Activated CD8-positive, alpha-beta memory T cell treated with anti-CD3 and anti-CD28 coated beads, Interleukin-2, amount 50 U/mL, for 24 hours (primary cell): ENCODE measurements around the gene SF3A2.
A peak's percentile ranks its signal among the peaks of the same experiment; 100 is the strongest.

Experiments
- DNase-seq: peaks from one replicate; pipeline ENCODE4 v3.0.0-alpha.2; 2020; ENCODE audit errors: extremely low read depth

The SF3A2 gene

DNA sequence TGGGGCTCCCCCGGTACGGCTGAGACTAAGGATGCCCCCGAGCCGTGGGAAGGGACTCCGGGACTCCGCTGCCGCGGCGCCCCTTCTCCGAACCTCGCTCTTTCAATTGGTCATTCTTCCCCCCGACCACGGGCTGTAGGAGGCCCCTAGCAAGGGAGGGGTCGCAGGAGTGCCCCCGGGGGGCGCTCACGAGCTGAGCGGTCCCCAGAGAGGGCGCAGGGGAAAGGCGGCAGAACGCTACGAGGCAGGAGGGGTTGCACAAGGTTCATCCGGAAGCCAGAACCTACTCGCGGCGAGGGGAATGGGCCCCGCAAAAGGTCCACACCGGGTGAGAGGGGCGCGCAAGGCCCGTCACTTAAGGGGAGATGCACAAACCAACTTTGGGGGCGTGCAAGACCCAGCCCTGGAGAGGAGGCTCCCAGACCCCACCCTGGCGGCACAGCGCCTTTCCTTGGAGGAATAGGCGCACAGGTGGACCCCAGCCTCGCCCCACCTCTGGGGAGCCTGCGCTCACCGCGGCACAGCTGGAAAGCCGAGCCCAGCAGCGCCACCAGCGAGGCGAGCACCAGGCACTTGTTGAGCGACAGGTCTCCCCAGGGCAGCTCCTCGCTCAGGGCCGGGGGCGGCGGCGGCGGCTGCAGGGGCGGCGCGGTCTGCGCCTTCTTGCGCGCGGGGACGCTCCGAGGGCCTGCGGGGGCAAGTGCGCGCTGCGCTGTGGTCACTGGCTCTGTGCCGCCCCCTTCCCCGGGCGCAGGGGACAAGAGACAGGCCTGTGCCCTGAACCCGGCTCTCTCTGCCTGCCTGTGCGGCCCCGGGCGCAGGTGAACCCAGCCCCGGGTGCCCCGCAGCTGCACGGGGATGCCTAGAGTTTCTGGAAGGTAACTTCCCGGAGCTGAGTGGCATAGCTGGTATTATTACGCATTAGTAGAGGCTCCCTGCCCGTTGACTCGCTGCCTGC lies 16.8 kb downstream of the SF3A2 start:
- DNase-seq = no peak

DNA sequence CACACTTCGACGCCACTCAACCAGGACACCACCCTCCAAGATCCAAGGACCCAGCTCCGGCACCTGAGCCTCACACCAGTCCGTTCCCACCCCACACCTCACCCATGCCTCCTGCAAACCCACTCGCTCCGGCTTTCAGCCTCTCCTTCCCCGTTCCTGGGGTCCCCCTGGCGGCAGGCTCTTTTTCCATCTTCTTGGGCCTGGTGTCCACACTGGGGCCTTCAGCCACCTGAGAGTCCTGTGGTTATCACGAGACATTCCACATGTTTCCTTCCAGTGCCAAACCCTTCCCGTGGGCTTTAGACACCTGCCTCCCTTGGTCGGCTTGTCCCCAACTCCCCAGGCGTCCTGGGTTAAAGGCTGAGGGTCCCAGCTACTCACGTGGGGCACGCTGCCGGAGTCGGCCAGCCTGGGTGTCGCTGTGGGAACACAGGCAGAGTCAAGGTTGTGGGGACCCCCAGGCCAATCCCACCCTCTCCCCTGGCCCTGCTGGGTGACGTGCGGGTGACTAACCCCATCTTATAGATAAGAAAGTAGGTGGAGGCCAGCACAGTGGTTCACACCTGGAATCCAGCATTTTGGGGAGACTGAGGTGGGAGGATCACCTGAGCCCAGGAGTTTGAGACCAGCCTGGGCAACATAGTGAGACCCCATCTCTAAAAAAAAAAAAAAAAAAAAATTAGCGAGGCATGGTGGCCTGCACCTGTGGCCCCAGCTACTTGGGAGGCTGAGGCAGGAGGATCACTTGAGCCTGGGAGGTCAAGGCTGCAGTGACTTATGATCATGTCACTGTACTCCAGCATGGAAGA lies 17.6 kb downstream of the SF3A2 start:
- no peak for DNase-seq

DNA sequence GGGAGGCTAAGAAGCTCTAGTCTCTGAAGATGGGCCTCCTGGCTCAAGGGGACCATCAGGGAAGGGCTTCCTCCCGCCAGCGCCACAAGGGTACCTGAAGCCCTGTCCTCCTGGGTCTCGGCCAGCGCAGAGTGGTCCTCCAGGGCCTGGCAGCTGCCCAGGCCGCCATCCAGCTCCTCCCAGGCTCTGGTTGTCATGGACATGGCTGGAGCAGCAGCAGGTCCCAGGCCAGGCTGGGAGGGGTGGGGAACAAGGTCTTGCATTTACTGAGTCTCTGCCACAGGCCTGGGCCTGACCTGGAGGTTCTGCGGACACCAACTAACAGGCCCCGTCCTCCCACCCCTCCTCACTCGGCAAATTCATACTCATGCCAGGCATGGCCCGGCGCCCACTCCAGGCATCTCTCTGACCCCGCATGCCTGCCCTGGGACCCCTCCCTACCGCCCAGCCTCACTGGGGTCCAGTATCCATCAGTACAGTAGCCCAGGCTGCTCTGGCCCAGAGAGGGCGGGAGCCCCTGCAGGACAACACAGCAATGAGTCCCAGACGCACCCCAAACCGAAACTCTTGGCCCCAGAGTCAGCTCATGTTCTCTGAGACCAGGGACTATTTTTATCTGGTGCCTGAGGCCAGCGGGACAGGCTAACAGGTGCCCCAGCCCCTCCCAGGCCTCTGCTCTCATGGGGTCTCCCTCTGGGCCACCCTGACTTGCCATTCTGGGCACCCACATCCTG lies 18.7 kb downstream of the SF3A2 start:
- no peak for DNase-seq

DNA sequence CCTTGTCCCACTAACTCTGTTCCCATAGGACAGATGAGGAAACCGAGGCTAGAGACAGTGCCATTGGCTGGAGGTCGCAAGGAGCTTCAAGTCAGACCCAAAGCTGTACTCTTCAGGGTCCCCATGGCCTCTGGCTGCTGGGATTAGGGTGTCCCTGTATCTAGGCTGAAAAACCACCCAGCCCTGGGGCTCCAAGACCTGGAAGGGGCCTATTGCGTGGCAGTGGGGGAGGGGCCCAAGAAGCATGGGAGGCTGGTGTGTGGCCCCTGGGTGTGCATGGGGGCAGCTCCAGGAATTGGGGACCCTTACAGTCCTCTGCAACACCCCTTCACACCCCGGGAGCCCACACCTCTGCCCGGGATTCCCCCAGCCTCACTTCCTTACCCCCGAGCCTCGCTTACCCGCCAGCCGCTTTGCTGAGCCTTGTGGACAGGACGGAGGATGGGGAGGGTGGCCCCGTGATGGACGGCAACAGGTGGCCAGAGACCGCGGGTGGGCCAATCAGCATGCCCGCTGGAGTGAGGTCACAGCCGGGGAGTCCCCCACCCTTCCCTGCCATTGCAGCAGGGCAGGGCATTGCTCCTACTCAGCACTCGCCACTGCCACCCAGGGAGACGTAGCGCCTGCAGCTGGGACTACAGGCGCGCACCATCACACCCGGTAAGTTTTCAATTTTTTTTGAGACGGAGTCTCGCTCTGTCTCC lies 19.5 kb downstream of the SF3A2 start, which contains the start of gene JSRP1:
Gene JSRP1, minus strand, starts transcription at position 436 of the 704 bp plus-strand sequence. CDS start 1,103 bp downstream, outside the sequence.
- DNase-seq = no peak

DNA sequence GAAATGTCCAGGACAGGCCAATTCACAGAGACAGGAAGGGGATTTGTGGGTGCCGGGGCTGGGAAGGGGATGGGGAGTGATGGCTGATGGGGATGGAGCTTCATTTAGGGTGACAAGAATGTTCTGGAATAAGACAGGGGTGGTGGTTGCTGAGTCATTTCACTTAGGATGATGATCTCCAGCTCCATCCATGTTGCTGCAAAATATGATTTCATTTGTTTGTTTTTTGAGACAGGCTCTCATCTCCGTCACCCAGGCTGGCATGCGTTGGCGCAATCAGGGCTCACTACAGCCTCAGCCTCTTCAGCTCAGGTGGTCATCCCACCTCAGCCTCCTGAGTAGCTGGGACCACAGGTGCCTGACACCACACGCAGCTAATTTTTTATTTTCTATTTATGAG lies 22.7 kb downstream of the SF3A2 start:
- DNase-seq = no peak

DNA sequence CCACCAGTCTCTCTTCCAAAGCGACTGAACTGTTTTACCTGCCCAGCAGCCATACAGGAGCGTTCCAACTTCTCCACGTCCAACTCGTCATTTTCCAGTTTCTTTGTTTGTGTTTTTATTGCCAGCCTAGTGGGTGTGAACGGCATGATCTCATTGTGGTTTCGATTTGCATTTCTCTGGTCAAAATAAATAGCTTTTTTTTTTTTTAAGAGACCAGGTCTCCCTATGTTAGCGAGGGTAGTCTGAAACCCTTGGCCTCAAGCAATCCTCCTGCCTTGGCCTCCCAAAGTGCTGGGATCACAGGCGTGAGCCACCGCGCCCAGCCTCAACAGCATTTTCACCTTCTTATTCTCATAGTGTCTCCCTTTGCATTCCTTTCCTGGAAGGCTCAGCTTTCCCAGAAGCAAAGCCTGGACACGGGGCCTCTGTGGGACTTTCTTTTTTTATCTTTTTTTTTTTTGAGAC lies 23.7 kb downstream of the SF3A2 start:
- DNase-seq = no peak

DNA sequence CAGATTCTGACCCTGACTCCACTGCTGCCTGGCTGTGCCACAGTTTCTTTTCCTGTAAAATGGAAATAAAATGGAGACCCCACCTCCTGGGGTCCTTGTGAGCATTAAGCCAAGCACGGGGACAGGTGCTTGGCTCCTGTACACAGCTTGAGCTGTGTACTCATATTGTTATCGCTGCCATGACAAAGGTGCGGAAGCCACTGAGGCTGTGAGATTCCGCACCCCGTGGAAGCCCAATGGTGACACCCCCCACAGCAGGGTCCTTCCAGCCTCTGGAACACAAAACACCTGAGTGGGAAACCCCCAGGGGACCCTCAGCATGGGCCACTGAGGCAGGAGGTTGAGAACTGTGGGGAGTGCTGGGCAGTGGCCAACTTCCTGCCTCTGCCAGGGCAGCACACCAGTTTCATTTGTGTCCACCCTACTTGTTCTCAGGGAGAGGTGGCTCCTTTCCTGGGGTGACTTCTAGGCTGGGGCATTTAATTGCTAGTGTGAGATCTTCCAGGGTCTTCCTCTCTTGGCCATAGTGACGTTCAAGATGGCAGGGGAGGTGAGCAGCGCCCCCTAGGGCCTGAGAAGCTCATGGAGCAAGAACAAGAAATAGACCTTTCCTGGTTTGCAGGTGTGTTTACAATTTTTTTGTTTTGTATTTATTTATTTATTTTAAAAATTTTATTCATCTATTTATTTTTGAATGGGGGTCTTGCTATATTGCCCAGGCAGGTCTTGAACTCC lies 25.0 kb downstream of the SF3A2 start:
- DNase-seq = no peak

DNA sequence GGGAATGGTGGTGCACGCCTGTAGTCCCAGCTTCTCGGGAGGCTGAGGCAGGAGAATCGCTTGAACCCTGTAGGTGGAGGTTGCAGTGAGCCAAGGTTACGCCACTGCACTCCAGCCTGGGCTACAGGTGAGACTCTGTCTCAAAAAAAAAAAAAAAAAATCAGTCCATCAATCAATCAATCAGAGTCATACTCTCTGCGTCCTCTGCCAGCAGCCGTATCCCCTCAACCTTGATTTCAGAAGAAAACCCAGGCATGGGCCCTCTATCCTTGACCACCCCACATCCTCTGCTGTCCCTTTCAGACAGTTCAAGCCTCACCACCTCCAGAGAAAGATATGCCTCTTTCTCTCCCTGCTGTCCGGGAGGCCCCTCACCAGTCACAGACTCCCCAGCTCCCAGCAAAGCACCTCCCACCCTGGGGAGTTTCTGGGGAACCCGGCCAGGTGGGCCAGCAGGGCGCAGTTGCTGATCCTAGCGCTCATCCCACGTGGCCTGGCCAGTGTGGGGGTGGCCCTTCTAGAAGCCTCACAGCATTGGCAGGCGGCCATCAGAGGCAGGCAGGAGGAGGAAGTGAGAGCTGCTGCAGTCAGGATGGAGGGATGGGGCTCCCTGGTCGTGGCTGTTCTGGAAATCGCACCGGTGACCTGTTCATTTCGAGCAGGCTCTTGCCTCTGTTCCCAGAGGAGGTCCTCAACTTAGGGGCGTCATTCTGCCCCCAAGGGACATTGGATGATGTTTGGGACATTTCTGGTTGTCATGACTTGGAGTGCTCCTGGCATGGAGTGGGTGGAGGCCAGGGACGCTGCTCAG lies 29.8 kb downstream of the SF3A2 start:
- DNase-seq = no peak

DNA sequence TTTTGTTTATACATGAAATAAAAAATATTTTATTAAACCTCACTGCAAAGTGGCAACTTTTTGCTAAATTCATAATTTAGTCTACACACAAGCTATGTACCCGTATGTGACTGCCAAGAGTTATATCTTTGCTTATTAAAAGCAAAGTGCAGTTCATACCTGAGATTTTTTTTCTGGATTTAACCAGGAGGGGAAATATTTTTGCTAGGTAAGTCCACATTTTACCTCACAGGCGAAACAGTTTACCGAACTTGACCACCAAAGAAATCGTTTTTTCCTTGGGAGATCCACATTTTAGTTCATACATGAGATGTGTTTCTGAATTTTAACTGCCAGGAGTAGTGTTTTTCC lies 31.8 kb downstream of the SF3A2 start:
- no peak for DNase-seq

DNA sequence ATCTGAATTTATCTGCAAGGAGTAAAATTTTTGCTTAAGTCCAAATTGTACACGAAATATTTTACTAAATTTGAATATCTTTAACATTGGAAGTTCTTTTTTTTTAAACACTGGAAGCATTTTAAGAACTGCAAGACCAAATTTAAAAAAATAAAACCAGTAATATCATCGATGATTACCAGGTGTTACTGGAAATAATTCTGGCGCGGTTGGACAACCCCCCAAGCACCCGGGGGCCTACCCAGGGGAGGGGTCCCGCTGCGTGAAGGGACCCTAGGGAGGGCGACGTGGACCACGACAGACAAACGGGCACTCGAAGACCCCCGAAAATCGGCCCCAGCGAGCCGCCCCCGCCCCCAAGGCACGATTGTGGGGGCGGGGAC lies 32.2 kb downstream of the SF3A2 start:
- no peak for DNase-seq

DNA sequence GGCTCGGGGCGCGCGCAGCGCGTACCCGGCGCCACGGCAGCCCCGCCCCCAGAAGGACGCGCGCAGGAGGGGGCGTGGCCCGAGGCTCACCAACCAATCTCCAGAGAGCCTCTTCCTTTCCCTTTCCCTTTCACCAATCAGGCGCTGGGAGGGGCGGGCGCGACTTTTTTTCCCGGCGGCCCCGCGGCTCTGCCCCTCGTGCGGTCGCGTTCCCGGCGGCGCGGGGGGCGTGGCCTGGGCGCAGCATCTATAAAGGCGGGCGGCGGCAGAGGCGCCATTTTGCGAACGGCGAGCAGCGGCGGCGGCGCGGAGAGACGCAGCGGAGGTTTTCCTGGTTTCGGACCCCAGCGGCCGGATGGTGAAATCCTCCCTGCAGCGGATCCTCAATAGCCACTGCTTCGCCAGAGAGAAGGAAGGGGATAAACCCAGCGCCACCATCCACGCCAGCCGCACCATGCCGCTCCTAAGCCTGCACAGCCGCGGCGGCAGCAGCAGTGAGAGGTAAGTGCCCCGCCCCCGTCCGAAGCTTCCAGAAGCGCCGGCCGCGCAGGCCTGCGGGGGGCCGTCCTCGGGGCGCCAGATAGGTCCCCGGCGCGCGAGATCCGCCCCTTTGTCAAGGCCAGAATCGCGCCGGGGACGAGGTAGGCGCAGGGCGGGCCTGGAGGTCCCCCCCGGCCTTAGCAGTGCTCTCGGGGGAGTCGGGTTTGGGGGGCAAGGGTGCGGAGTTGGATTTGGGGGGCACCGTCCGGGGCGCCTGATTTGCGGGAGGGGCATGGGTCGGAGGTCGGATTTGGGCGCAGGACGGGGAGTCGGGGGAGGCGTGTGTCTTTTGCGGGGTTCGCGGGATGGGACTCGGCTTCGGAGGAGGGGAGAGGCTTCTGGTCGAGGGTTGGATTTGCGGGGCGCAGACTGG lies 32.9 kb downstream of the SF3A2 start:
- DNase-seq = peak; percentile 97

DNA sequence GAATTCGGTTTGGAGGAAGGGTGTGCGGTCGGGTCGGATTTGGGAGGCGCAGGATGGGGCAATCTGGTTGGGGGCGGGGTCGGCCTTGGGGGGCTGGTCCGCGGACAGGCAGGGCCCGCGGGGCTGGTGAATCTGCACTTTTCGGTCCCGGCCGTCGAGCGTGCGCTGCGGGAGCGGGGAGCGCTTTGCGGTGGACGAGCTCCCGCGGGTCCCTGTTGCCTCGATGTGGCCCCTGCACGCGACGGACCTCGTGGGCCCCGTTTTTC lies 33.5 kb downstream of the SF3A2 start:
- DNase-seq = no peak

DNA sequence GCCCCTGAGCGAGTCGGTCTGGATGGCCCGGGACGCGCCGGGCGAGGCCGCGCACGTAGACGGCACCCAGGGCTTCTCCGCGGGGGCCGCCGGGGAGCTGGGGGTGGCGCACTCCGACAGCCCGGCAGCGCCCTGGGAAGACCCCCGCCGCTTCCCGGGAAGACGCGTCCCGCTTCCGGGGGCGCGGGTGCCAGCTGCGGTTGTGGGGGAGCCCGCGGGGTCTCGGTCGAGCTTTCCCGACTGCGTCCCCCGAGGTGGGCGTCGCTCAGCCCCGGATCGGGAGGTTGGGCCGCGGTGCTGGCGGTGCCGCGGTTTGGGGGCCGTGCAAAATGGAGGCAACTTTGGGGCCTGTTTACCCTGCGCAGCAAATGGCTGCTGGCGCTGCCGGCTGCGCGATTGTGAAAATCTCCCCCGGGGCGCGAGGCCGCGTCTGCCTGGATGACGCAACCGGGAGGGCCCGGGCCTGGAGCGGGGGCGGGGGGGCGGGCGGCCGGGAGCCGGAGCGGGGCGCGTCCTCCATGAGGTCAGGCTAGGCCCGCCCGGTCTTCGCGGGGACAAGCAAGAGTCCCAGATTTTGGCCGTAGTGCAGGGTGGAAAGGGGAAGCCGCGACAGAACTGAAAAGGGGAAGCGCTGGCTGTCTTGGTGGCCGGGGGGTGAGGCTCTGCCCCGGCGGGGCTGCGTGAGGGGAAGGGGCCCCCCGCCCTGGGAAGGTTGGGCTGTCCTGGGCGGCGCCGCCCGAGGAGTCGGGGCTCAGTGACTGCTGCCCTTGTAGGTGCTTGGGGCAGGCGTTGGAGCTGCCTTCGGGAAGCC lies 34.0 kb downstream of the SF3A2 start:
- DNase-seq = peak; percentile 43

DNA sequence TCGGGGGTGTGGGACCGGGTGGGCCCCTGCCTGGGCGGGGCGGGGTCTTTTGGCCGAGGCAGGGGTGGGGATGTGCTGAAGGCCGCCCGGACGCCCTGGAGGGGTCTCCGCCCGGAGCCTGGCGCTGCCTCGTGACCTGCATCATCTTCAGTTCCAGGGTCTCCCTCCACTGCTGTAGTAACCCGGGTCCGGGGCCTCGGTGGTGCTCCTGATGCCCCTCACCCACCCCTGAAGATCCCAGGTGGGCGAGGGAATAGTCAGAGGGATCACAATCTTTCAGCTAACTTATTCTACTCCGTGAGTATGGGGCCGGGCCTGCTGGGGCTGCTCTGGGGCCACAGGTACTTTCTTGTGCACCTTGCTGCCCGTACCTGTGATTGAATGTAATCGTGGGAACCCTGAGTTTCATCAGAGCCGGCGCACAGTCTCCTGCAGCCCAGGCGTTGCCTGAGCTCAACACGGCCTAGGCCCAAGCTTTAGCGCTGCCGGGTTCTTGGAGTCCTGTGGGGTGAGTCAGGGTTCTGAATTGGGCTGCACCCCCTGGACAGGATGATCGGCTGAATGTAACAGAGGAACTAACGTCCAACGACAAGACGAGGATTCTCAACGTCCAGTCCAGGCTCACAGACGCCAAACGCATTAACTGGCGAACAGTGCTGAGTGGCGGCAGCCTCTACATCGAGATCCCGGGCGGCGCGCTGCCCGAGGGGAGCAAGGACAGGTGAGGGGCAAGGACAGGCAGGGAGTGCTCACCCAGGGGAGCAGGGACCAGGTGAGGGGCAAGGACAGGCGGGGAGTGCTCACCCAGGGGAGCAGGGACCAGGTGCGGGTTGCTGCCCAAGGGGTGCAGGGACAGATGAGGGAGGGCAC lies 34.8 kb downstream of the SF3A2 start:
- DNase-seq = no peak

DNA sequence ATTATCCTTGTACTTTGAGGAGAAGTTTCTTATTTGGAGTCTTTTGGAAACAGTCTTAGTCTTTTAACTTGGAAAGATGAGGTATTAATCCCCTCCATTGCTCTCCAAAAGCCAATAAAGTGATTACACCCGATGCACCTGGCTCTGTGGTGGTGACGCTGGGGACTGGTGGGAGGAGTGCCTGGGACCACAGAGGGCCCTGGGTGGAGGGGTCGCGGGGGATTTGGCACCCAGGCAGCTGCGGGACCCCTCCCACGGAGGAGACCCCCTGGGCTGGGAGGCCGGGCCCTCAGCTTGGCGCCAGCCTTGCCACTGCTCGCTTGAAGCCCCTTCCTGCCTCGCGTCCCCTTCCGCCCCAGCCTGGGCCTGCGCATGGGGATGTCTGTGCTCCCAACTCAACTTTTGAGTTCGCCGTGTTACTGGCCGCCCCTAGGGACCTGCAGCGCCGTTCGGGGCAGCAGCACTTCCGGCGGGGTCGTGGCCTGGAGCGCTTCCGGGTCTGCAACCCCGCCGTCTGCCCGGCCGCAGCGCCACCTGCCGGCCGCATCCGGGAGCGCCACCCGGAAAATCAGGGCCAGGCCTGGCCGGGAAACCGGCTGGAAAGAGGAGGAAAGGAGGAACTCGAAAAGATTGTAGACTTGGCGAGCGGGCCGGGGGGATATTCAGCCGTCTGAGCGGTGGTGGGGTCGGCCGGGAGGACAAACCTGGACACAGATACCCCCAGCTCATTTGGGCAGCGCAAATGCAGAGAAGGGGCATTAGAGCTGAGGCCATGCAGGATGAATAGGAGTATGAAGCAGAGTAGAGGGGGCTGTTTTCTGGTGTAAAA lies 36.9 kb downstream of the SF3A2 start:
- no peak for DNase-seq

DNA sequence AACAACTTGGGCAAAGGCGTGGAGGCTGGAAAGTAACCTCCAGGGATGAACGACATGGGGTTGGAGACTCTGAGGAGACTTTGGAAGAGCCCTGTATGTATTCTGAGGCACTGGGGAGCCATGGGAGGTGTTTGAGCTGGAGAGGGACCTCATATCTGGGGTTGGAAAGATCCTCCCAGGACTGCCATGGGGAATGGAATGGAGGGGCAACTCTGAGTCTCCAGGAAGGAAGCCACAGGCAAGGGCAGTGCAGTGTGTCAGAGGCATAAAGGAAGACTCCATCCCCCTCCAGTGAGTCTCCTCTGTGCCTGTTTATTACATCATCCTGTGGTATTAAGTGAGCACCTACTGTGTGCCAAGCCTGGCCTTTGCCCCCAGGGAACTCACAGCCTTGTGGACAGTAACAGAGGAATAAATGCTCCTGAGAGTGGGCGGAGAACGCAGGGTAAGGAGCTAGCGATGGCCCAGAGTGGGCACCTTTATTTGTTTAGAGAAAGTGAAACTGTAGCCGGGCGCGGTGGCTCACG lies 37.6 kb downstream of the SF3A2 start:
- DNase-seq = no peak
